Measurements from ENCODE around the gene CXCR6. TPM values are rescaled to one million over a fixed set of nuclear protein-coding genes. Genes with fewer than 3 reads are reported as not detected.
A peak's percentile ranks its signal among the peaks of the same experiment; 100 is the strongest.

CXCR6 gene
- total and polyA plus RNA-seq, 2 of the 13 experiments (the other 11 are each of a cell fraction or from before 2014, with no cell fraction given): not detected

DNA sequence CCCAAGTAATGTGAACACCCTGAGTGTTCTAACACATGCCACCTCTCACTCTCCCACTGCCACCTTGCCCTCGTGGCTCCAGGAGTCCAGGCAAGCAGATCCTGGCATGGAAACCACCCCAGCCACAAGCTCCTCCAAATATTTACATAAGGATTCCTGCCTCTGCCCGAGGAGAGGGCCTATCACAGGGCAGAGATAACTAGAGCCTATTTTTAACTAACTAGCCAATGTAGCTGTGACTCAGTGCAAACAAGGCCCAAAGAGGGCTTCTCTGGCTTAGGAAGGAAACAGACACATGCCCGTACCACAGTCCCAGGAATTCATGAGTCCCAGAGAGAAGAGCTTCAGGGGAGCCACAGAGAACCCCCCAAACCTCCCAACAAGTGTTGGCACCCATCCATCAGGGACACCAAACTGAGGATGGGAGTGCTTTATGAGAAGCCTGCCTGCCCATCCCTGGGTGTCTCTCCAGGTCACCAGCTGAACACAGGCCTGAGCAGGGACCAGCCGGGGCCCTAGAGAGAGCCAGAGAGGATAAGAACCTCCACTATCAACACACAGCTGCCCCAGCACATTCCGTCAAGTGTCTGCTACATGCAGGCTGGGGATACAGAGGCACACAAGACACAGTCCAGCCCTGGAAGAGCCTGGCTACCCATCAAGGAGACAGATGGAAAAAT is 43.2 kb downstream of the CXCR6 start (continued):
- TF ChIP-seq HNRNPUL1 (IDR thresholded peaks at IDR 0.05; ENCODE audit: low read depth, low read length) (no peak), ZSCAN22 (CRISPR knock-in tag; IDR thresholded peaks at IDR 0.05) (no peak), LCORL (IDR thresholded peaks at IDR 0.05) (peak; percentile 56; the same call in 1 of the 2 replicates), LCORL (CRISPR knock-in tag; IDR thresholded peaks at IDR 0.05) (peak; percentile 50; the same call in 1 of the 2 replicates), GZF1 (CRISPR knock-in tag; IDR thresholded peaks at IDR 0.05) (no peak), TCF7L2 (IDR thresholded peaks at IDR 0.05; ENCODE audit: low read depth, low read length) (no peak), DNMT1 (CRISPR knock-in tag; IDR thresholded peaks at IDR 0.05) (no peak), SSRP1 (CRISPR knock-in tag; IDR thresholded peaks at IDR 0.05) (no peak), KDM2A (CRISPR knock-in tag; IDR thresholded peaks at IDR 0.05; ENCODE audit: borderline replicate concordance, low read depth) (0 out of 2 replicates have a peak, but pooled peaks have one; percentile 43), RBM22 (optimal IDR thresholded peaks at IDR 0.05; ENCODE audit: low read length) (no peak), ARNT2 (CRISPR knock-in tag; IDR thresholded peaks at IDR 0.05; ENCODE audit: low read depth) (no peak), SETDB1 (CRISPR knock-in tag; IDR thresholded peaks at IDR 0.05; ENCODE audit: borderline replicate concordance) (no peak), HMGA1 (CRISPR knock-in tag; conservative IDR thresholded peaks at IDR 0.05) (no peak), ZNF138 (CRISPR knock-in tag; IDR thresholded peaks at IDR 0.05; ENCODE audit: low read depth) (no peak), HHEX (CRISPR knock-in tag; IDR thresholded peaks at IDR 0.05) (no peak), ZFP37 (CRISPR knock-in tag; IDR thresholded peaks at IDR 0.05; ENCODE audit: borderline replicate concordance) (no peak)
- TF ChIP-seq, protein P1, sequence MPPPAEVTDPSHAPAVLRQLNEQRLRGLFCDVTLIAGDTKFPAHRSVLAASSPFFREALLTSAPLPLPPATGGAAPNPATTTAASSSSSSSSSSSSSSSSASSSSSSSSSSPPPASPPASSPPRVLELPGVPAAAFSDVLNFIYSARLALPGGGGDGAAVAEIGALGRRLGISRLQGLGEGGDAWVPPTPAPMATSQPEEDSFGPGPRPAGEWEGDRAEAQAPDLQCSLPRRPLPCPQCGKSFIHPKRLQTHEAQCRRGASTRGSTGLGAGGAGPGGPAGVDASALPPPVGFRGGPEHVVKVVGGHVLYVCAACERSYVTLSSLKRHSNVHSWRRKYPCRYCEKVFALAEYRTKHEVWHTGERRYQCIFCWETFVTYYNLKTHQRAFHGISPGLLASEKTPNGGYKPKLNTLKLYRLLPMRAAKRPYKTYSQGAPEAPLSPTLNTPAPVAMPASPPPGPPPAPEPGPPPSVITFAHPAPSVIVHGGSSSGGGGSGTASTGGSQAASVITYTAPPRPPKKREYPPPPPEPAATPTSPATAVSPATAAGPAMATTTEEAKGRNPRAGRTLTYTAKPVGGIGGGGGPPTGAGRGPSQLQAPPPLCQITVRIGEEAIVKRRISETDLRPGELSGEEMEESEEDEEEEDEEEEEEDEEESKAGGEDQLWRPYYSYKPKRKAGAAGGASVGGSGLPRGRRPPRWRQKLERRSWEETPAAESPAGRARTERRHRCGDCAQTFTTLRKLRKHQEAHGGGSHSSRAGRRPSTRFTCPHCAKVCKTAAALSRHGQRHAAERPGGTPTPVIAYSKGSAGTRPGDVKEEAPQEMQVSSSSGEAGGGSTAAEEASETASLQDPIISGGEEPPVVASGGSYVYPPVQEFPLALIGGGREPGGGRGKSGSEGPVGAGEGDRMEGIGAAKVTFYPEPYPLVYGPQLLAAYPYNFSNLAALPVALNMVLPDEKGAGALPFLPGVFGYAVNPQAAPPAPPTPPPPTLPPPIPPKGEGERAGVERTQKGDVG (CRISPR knock-in tag; IDR thresholded peaks at IDR 0.05; ENCODE audit: borderline replicate concordance): no peak
- TF ChIP-seq, protein P2, sequence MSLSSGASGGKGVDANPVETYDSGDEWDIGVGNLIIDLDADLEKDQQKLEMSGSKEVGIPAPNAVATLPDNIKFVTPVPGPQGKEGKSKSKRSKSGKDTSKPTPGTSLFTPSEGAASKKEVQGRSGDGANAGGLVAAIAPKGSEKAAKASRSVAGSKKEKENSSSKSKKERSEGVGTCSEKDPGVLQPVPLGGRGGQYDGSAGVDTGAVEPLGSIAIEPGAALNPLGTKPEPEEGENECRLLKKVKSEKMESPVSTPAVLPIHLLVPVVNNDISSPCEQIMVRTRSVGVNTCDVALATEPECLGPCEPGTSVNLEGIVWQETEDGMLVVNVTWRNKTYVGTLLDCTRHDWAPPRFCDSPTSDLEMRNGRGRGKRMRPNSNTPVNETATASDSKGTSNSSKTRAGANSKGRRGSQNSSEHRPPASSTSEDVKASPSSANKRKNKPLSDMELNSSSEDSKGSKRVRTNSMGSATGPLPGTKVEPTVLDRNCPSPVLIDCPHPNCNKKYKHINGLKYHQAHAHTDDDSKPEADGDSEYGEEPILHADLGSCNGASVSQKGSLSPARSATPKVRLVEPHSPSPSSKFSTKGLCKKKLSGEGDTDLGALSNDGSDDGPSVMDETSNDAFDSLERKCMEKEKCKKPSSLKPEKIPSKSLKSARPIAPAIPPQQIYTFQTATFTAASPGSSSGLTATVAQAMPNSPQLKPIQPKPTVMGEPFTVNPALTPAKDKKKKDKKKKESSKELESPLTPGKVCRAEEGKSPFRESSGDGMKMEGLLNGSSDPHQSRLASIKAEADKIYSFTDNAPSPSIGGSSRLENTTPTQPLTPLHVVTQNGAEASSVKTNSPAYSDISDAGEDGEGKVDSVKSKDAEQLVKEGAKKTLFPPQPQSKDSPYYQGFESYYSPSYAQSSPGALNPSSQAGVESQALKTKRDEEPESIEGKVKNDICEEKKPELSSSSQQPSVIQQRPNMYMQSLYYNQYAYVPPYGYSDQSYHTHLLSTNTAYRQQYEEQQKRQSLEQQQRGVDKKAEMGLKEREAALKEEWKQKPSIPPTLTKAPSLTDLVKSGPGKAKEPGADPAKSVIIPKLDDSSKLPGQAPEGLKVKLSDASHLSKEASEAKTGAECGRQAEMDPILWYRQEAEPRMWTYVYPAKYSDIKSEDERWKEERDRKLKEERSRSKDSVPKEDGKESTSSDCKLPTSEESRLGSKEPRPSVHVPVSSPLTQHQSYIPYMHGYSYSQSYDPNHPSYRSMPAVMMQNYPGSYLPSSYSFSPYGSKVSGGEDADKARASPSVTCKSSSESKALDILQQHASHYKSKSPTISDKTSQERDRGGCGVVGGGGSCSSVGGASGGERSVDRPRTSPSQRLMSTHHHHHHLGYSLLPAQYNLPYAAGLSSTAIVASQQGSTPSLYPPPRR (CRISPR knock-in tag; IDR thresholded peaks at IDR 0.05; ENCODE audit: borderline replicate concordance): no peak
- TF ChIP-seq, protein P3, sequence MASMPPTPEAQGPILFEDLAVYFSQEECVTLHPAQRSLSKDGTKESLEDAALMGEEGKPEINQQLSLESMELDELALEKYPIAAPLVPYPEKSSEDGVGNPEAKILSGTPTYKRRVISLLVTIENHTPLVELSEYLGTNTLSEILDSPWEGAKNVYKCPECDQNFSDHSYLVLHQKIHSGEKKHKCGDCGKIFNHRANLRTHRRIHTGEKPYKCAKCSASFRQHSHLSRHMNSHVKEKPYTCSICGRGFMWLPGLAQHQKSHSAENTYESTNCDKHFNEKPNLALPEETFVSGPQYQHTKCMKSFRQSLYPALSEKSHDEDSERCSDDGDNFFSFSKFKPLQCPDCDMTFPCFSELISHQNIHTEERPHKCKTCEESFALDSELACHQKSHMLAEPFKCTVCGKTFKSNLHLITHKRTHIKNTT (CRISPR knock-in tag; IDR thresholded peaks at IDR 0.05): no peak
- TF ChIP-seq, protein P4, sequence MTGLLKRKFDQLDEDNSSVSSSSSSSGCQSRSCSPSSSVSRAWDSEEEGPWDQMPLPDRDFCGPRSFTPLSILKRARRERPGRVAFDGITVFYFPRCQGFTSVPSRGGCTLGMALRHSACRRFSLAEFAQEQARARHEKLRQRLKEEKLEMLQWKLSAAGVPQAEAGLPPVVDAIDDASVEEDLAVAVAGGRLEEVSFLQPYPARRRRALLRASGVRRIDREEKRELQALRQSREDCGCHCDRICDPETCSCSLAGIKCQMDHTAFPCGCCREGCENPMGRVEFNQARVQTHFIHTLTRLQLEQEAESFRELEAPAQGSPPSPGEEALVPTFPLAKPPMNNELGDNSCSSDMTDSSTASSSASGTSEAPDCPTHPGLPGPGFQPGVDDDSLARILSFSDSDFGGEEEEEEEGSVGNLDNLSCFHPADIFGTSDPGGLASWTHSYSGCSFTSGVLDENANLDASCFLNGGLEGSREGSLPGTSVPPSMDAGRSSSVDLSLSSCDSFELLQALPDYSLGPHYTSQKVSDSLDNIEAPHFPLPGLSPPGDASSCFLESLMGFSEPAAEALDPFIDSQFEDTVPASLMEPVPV (CRISPR knock-in tag; IDR thresholded peaks at IDR 0.05): no peak
